Activated CD4-positive, alpha-beta T cell treated with anti-CD3 and anti-CD28 coated beads, Interleukin-2, amount 50 U/mL, for 48 hours (primary cell): Measurements from ENCODE around the gene SKOR2.
"Not testable (repeated sequence)": the region's sequence is repeated elsewhere in the genome, so short reads cannot be mapped to it uniquely, and the experiment has no call there.

ENCODE experiments used
- DNase-seq, 2 experiments: peaks; one replicate each; pipeline ENCODE4 v3.0.0-alpha.2; 2020

Gene SKOR2

GRCh38 chr18:47187721-47188120 lies 63.7 kb downstream of the SKOR2 start:
- DNase-seq: no peak

DNA sequence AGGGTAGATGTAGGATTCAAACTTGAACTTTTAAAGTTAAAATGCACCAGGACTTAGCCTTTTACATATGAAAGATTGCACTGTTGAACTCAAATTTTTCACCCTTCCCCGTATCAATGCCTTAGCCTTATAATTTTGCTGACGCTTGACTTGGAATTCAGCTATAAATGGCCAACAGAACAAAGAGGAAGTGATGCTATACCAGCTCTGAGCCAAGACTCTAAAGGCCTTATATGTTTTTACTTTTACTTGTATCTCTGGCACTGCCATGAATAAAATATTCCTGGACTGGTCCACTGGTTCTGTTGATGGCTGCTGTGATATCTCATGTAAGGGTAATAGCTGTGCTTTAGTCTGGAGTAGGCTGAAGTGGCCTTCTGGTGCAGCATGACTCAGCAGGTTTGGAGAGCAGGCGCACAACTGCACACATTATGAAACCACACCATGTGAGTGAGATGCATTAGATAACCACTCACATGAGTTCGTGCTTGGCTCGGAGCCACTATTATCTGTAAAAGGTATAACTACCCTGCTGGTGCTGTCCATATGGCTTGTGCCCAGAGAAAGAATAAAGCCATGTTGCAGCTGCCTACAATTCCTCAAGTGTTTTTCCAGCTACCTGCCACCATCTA lies 66.9 kb downstream of the SKOR2 start:
- no peak for DNase-seq

DNA sequence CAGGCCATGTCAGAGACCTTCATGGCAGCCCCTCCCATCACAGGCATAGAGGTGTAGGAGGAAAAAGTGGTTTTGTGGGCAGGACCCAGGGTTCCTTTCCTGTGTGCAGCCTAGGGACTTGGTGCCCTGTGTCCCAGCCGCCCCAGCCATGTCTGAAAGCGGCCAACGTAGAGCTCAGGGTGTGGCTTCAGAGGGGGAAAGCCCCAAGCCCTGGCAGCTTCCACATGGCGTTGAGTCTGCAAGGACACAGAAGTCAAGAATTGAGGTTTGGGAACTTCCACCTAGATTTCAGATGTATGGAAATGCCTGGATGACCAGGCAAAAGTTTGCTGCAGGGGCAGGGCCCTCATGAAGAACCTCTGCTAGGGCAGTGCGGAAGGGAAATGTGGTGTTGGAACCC lies 69.3 kb downstream of the SKOR2 start:
- DNase-seq: not testable (repeated sequence)

- no peak for DNase-seq
Observed at GRCh38 chr18:47180765-47181164, 70.7 kb downstream of the SKOR2 start.

GRCh38 chr18:47179520-47179919 lies 71.9 kb downstream of the SKOR2 start:
- DNase-seq: no peak

GRCh38 chr18:47175898-47176575 lies 75.4 kb downstream of the SKOR2 start, which contains the start of gene IER3IP1:
TSS of gene IER3IP1 (minus strand) at chr18:47176364. CDS start at chr18:47176277, 87 bp downstream.
- DNase-seq: peak; percentile 92 to 95

DNA sequence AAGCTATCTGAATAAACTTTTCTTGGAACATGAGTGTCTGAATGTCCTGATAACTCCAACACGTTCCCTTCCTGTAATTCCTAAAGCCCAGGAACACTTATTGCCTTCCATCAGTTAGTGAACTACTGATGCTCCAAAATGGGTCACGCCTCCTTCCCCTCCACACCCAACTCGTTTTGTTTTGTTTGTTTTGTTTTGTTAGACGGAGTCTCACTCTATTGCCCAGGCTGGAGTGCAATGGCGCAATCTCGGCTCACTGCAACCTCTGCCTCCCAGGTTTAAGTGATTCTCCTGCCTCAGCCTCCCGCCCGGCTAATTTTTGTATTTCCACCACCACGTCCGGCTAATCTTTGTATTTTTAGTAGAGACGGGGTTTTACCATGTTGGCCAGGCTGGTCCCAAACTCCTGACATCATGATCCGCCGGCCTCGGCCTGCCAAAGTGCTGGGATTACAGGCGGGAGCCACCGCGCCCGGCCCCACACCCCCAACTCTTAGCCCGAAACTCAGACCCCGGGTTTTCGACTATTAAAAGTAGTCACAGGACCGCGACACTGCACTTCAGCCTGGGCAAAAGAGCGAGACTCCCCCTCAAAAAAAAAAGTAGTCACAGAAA lies 76.1 kb downstream of the SKOR2 start:
- DNase-seq: peak in 1 of 2 experiments; percentile 16

DNA sequence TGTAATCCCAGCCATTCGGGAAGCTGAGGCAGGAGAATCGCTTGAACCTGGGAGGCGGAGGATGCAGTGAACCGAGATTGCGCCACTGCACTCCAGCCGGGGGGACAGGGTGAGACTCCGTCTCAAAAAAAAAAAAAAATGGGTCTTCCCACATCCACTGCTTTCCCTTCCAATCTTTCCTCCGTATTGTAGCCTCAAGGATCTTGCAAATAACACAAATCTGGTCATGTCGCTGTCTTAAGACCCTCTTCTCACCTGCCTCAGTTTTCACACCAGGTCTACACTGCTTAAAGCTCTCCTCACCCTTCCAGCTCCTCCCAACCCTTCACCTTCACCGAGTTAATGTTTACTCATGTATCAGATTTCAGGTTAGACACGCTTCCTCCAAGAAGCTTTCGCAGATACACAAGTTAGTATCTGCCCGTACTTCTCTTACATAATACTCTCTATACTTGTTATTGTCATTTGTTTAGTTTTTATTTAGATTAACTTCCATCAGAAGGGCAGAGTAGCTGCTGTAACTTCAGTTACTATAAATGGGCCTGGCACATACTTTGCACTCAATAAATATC lies 76.8 kb downstream of the SKOR2 start:
- no peak for DNase-seq

DNA sequence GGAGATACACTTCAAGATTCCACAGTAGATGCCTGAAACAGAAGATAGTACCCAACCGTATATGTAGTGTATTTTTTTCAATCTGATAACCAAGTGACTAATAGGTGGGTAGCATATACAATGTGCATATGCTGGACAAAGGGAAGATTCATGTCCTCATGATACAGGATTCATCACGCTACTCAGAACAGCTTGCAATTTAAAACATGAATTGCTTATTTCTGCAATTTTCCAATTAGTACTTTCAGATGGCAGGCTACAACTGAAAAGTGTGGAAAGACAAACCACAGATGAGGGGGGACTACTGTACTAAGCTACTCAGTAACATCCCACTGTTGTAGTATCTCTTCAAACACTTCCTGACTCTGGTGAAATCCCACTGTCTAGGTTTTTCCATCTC lies 79.0 kb downstream of the SKOR2 start:
- no peak for DNase-seq

DNA sequence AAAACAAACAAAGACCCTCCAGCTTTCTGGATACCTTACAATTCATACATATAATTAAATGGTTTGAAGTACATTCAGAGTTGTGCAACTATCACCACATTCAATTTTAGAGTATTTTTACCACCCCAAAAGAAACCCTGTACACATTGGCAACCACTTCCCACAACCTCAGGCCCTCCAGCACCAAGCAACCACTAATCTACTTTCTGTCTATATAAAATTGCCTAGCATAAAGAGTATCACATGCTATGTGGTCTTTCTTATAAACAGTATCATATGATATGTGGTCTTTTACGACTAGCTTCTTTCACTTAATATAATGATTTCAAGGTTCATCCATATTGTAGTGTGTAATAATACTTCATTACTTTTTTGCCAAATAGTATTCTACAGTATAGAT lies 82.5 kb downstream of the SKOR2 start:
- DNase-seq: no peak

DNA sequence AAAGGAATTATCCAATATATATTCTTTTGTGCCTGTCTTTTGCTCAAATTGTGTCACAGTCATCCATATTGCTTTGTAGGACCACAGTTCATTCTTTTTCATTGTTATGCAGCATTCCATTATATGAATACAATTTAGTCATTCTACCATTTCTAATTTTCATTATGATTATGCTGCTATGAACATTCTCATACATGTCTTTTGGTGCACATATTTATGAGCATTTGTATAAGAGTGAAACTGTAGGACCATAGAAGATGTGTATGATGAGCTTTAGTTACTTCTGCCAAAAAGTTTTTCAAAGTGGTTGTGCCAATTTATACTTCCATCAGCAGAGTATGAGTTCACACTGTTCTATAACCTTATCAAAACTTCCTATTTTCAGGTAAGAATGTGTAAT lies 83.0 kb downstream of the SKOR2 start:
- no peak for DNase-seq

DNA sequence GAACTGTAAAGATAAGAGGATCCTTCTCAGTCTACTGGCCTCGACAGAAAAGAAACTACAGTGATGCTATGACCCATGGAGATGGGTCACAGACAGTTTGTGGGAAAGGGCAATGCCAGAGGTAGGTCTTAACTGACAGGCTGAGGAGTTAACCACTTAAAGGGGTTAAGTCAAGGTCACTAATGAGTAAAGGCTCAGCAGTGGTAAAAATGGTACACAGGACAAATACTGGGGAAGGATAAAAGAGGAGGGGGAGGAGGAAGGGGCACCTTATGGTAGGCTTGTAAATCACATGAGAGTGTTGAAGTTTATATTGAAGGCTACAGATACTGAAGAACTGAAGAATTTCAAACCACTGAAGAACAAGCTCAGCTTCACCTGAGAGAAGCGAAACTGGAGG lies 85.2 kb downstream of the SKOR2 start:
- DNase-seq: no peak

- DNase-seq: peak in 1 of 2 experiments; percentile 9
Observed at GRCh38 chr18:47163241-47163640, 88.2 kb downstream of the SKOR2 start.

- no peak for DNase-seq
Observed at GRCh38 chr18:47160256-47160655, 91.2 kb downstream of the SKOR2 start.

GRCh38 chr18:47158404-47158803 lies 93.1 kb downstream of the SKOR2 start:
- not testable (repeated sequence) for DNase-seq
